WTC11 (cell line): Measurements from ENCODE around the gene ZBTB22. TPM values are rescaled to one million over a fixed set of nuclear protein-coding genes. Genes with fewer than 3 reads are reported as not detected.

Source experiments
- ATAC-seq: fragments of 200-7000 bp; cut with Tn5 transposase; 2 replicates; pipeline ENCODE4 v1.10.0; 2021; ENCODE audit warnings: mild to moderate bottlenecking, moderate library complexity
- CTCF ChIA-PET: fragments of 300-600 bp; sonication (Branson Sonifier 250); formaldehyde crosslinking; loops from one replicate; lab custom pipeline; 2021; ENCODE audit warnings: antibody characterized with exemption; lab: Charles Lee
- POLR2A ChIA-PET: fragments of 350-600 bp; sonication (Branson Sonifier 250); formaldehyde crosslinking; loops from one replicate; lab custom pipeline; 2021; ENCODE audit warnings: antibody characterized with exemption; lab: Charles Lee
- DNase-seq: peaks from one replicate; pipeline ENCODE4 v3.0.0; 2021; ENCODE audit warnings: low spot score
- H3K27ac Mint-ChIP-seq: 2 replicates; pipeline ENCODE4 v1.8.0; 2021; ENCODE audit warnings: mixed read lengths
- H3K27me3 Mint-ChIP-seq: 2 replicates; pipeline ENCODE4 v1.8.0; 2021; ENCODE audit warnings: low read depth, mild to moderate bottlenecking, moderate library complexity, mixed read lengths
- H3K36me3 Mint-ChIP-seq: 2 replicates; pipeline ENCODE4 v1.8.0; 2021; ENCODE audit warnings: mixed read lengths
- H3K4me1 Mint-ChIP-seq: 2 replicates; pipeline ENCODE4 v1.8.0; 2022; ENCODE audit warnings: mixed read lengths
- H3K4me3 Mint-ChIP-seq: 2 replicates; pipeline ENCODE4 v1.8.0; 2021; ENCODE audit warnings: mild to moderate bottlenecking, moderate library complexity, mixed read lengths
- H3K9me3 Mint-ChIP-seq: 2 replicates; pipeline ENCODE4 v1.8.0; 2021; ENCODE audit warnings: mixed read lengths
- ESRRA ChIP-seq: sonication (generic); formaldehyde crosslinking; IDR thresholded peaks from 2 replicates; pipeline ENCODE4 v1.8.1; 2022; ENCODE audit warnings: mild to moderate bottlenecking, missing genetic modification reagents, borderline replicate concordance
- FOXK1 ChIP-seq: sonication (generic); formaldehyde crosslinking; IDR thresholded peaks from 2 replicates; pipeline ENCODE4 v1.8.0; 2022; ENCODE audit warnings: mild to moderate bottlenecking, moderate library complexity, missing genetic modification reagents
- FOXP1 ChIP-seq: sonication (generic); formaldehyde crosslinking; IDR thresholded peaks from 2 replicates; pipeline ENCODE4 v1.8.0; 2022; ENCODE audit warnings: missing genetic modification reagents, mild to moderate bottlenecking, moderate library complexity, borderline replicate concordance
- FOXP4 ChIP-seq: sonication (generic); formaldehyde crosslinking; IDR thresholded peaks from 2 replicates; pipeline ENCODE4 v1.8.0; 2022; ENCODE audit warnings: mild to moderate bottlenecking, missing genetic modification reagents
- GABPB1 ChIP-seq: sonication (generic); formaldehyde crosslinking; IDR thresholded peaks from 2 replicates; pipeline ENCODE4 v1.8.1; 2023; ENCODE audit warnings: mild to moderate bottlenecking, missing genetic modification reagents
- IRF1 ChIP-seq: sonication (generic); formaldehyde crosslinking; IDR thresholded peaks from 2 replicates; pipeline ENCODE4 v1.8.0; 2023; ENCODE audit warnings: missing genetic modification reagents
- MAX ChIP-seq: sonication (generic); formaldehyde crosslinking; IDR thresholded peaks from 2 replicates; pipeline ENCODE4 v1.8.0; 2022; ENCODE audit warnings: mild to moderate bottlenecking, missing genetic modification reagents
- MLX ChIP-seq: sonication (generic); formaldehyde crosslinking; IDR thresholded peaks from 2 replicates; pipeline ENCODE4 v1.8.1; 2023; ENCODE audit warnings: mild to moderate bottlenecking, missing genetic modification reagents, moderate library complexity
- NFE2L1 ChIP-seq: sonication (generic); formaldehyde crosslinking; IDR thresholded peaks from 2 replicates; pipeline ENCODE4 v1.8.1; 2023; ENCODE audit warnings: missing genetic modification reagents
- NFYB ChIP-seq: sonication (generic); formaldehyde crosslinking; conservative IDR thresholded peaks from 2 replicates; pipeline ENCODE4 v1.8.0; 2022; ENCODE audit warnings: low read depth, missing genetic modification reagents
- NR2C2 ChIP-seq: sonication (generic); formaldehyde crosslinking; IDR thresholded peaks from 2 replicates; pipeline ENCODE4 v1.8.0; 2022; ENCODE audit warnings: mild to moderate bottlenecking, missing genetic modification reagents
- PREB ChIP-seq: sonication (generic); formaldehyde crosslinking; IDR thresholded peaks from 2 replicates; pipeline ENCODE4 v1.8.1; 2022; ENCODE audit warnings: mild to moderate bottlenecking, missing genetic modification reagents, moderate library complexity, borderline replicate concordance
- RORB ChIP-seq: fragments of 250-450 bp; sonication (Bioruptor Pico); IDR thresholded peaks from 2 replicates; pipeline ENCODE4 v1.9.0; 2021; ENCODE audit warnings: mild to moderate bottlenecking
- SP1 ChIP-seq: sonication (generic); formaldehyde crosslinking; conservative IDR thresholded peaks from 2 replicates; pipeline ENCODE4 v1.8.1; 2022; ENCODE audit warnings: missing genetic modification reagents
- TEAD4 ChIP-seq: sonication (generic); formaldehyde crosslinking; IDR thresholded peaks from 2 replicates; pipeline ENCODE4 v1.8.0; 2022; ENCODE audit warnings: mild to moderate bottlenecking, missing genetic modification reagents
- ZNF219 ChIP-seq: sonication (generic); formaldehyde crosslinking; IDR thresholded peaks from 2 replicates; pipeline ENCODE4 v1.8.0; 2023; ENCODE audit warnings: missing genetic modification reagents, mild to moderate bottlenecking, borderline replicate concordance
- ZNF263 ChIP-seq: sonication (generic); formaldehyde crosslinking; IDR thresholded peaks from 2 replicates; pipeline ENCODE4 v1.8.1; 2022; ENCODE audit warnings: low read depth, mild to moderate bottlenecking, moderate library complexity, missing genetic modification reagents
- ZNF396 ChIP-seq: fragments of 250-450 bp; sonication (Bioruptor Pico); IDR thresholded peaks from 2 replicates; pipeline ENCODE4 v1.8.0; 2021; ENCODE audit warnings: mild to moderate bottlenecking, moderate library complexity, borderline replicate concordance
- ZNF423 ChIP-seq: fragments of 250-450 bp; sonication (Bioruptor Pico); IDR thresholded peaks from 2 replicates; pipeline ENCODE4 v2.1.2; 2022; ENCODE audit warnings: mild to moderate bottlenecking, moderate library complexity
- total RNA-seq: library from RNA; stranded (reverse); gene quantifications from 3 replicates; pipeline ENCODE4 v1.2.3, GENCODE V29; 2021
- TF ChIP-seq, protein P1 (sequence below): sonication (generic); formaldehyde crosslinking; IDR thresholded peaks from 2 replicates; pipeline ENCODE4 v1.8.1; 2023; ENCODE audit warnings: mild to moderate bottlenecking, moderate library complexity, missing genetic modification reagents
- TF ChIP-seq, protein P2 (sequence below): sonication (generic); formaldehyde crosslinking; IDR thresholded peaks from 2 replicates; pipeline ENCODE4 v1.8.1; 2022; ENCODE audit warnings: low read depth, mild to moderate bottlenecking, moderate library complexity, missing genetic modification reagents, borderline replicate concordance
- TF ChIP-seq, protein P3 (sequence below): sonication (generic); formaldehyde crosslinking; IDR thresholded peaks from 2 replicates; pipeline ENCODE4 v1.8.1; 2023; ENCODE audit warnings: mild to moderate bottlenecking, missing genetic modification reagents, moderate library complexity
- TF ChIP-seq, protein P4 (sequence below): sonication (generic); formaldehyde crosslinking; IDR thresholded peaks from 2 replicates; pipeline ENCODE4 v1.8.0; 2023; ENCODE audit warnings: missing genetic modification reagents, mild to moderate bottlenecking, borderline replicate concordance

Gene ZBTB22
- total RNA-seq, 1 experiment from 2014 or later, result 11.6 TPM

- ChIA-PET POLR2A (interaction anchor here (0.5 to 3.6 kb wide), 8 partner anchors 9 to 1391 kb away, joined by 3 to 27 read pairs (median 4); partner anchors contain the start of genes B3GALT4, RGL2, RPS18 and VPS52), CTCF (interaction anchor here (0.5 to 3.3 kb wide), 9 partner anchors 10 to 130 kb away, joined by 3 to 36 read pairs (median 4); partner anchors contain the start of genes B3GALT4, CUTA, RGL2 and ZBTB22)
- Mint-ChIP-seq H3K4me3 (peak within 1 kb of the TSS; percentile 99), H3K9me3 (no peaks in the 10 kb centered on the region), H3K27ac (peak within 1 kb of the TSS; percentile 95), H3K4me1 (peaks cover 22% of the 10 kb centered on the region), H3K36me3 (peaks cover 41% of the 10 kb centered on the region), H3K27me3 (no peaks in the 10 kb centered on the region)
- peak; percentile 68 for DNase-seq
- peak; percentile 94 for ATAC-seq
- TF ChIP-seq FOXP1 (CRISPR knock-in tag), result no peak
- TF ChIP-seq ESRRA (CRISPR knock-in tag), result no peak
- no peak for TF ChIP-seq MLX (CRISPR knock-in tag)
- TF ChIP-seq ZNF219 (CRISPR knock-in tag), result 0 out of 2 replicates have a peak, but pooled peaks have one; percentile 48
- no peak for TF ChIP-seq SP1 (CRISPR knock-in tag)
- TF ChIP-seq TEAD4 (CRISPR knock-in tag), result no peak
- TF ChIP-seq, protein P1, sequence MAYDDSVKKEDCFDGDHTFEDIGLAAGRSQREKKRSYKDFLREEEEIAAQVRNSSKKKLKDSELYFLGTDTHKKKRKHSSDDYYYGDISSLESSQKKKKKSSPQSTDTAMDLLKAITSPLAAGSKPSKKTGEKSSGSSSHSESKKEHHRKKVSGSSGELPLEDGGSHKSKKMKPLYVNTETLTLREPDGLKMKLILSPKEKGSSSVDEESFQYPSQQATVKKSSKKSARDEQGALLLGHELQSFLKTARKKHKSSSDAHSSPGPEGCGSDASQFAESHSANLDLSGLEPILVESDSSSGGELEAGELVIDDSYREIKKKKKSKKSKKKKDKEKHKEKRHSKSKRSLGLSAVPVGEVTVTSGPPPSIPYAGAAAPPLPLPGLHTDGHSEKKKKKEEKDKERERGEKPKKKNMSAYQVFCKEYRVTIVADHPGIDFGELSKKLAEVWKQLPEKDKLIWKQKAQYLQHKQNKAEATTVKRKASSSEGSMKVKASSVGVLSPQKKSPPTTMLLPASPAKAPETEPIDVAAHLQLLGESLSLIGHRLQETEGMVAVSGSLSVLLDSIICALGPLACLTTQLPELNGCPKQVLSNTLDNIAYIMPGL, result no peak
- TF ChIP-seq RORB, result no peak
- peak; percentile 75 for TF ChIP-seq NFYB (CRISPR knock-in tag)
- TF ChIP-seq ZNF423, result no peak
- no peak for TF ChIP-seq NFE2L1 (CRISPR knock-in tag)
- no peak for TF ChIP-seq ZNF263
- peak; percentile 95 for TF ChIP-seq FOXK1 (CRISPR knock-in tag)
- peak; percentile 80 for TF ChIP-seq GABPB1 (CRISPR knock-in tag)
- TF ChIP-seq, protein P2, sequence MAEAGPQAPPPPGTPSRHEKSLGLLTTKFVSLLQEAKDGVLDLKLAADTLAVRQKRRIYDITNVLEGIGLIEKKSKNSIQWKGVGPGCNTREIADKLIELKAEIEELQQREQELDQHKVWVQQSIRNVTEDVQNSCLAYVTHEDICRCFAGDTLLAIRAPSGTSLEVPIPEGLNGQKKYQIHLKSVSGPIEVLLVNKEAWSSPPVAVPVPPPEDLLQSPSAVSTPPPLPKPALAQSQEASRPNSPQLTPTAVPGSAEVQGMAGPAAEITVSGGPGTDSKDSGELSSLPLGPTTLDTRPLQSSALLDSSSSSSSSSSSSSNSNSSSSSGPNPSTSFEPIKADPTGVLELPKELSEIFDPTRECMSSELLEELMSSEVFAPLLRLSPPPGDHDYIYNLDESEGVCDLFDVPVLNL (CRISPR knock-in tag), result no peak
- no peak for TF ChIP-seq ZNF396
- peak; percentile 45; the same call in 1 of the 2 replicates for TF ChIP-seq MAX
- TF ChIP-seq, protein P3, sequence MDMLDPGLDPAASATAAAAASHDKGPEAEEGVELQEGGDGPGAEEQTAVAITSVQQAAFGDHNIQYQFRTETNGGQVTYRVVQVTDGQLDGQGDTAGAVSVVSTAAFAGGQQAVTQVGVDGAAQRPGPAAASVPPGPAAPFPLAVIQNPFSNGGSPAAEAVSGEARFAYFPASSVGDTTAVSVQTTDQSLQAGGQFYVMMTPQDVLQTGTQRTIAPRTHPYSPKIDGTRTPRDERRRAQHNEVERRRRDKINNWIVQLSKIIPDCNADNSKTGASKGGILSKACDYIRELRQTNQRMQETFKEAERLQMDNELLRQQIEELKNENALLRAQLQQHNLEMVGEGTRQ (CRISPR knock-in tag), result no peak
- no peak for TF ChIP-seq IRF1
- TF ChIP-seq FOXP4 (CRISPR knock-in tag), result no peak
- TF ChIP-seq, protein P4, sequence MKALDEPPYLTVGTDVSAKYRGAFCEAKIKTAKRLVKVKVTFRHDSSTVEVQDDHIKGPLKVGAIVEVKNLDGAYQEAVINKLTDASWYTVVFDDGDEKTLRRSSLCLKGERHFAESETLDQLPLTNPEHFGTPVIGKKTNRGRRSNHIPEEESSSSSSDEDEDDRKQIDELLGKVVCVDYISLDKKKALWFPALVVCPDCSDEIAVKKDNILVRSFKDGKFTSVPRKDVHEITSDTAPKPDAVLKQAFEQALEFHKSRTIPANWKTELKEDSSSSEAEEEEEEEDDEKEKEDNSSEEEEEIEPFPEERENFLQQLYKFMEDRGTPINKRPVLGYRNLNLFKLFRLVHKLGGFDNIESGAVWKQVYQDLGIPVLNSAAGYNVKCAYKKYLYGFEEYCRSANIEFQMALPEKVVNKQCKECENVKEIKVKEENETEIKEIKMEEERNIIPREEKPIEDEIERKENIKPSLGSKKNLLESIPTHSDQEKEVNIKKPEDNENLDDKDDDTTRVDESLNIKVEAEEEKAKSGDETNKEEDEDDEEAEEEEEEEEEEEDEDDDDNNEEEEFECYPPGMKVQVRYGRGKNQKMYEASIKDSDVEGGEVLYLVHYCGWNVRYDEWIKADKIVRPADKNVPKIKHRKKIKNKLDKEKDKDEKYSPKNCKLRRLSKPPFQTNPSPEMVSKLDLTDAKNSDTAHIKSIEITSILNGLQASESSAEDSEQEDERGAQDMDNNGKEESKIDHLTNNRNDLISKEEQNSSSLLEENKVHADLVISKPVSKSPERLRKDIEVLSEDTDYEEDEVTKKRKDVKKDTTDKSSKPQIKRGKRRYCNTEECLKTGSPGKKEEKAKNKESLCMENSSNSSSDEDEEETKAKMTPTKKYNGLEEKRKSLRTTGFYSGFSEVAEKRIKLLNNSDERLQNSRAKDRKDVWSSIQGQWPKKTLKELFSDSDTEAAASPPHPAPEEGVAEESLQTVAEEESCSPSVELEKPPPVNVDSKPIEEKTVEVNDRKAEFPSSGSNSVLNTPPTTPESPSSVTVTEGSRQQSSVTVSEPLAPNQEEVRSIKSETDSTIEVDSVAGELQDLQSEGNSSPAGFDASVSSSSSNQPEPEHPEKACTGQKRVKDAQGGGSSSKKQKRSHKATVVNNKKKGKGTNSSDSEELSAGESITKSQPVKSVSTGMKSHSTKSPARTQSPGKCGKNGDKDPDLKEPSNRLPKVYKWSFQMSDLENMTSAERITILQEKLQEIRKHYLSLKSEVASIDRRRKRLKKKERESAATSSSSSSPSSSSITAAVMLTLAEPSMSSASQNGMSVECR (CRISPR knock-in tag), result peak; percentile 58; the same call in 1 of the 2 replicates
- peak; percentile 94 for TF ChIP-seq NR2C2 (CRISPR knock-in tag)
- no peak for TF ChIP-seq PREB
Observed at GRCh38 chr6:33288921-33289783, 28.4 kb downstream of the ZBTB22 start, which contains the start of the genes PFDN6 and WDR46. TSS of gene PFDN6 (plus strand) at chr6:33289601. CDS start at chr6:33289857, 256 bp downstream. TSS of gene WDR46 (minus strand) at chr6:33289239. CDS start at chr6:33289170, 69 bp downstream.
